ENCODE results near the gene UVSSA. TPM values are rescaled to one million over a fixed set of nuclear protein-coding genes. Genes with fewer than 3 reads are reported as not detected.

The UVSSA gene
- total and polyA plus RNA-seq, 9 of the 15 experiments (the other 6 are each of a cell fraction or from before 2014, with no cell fraction given): 0.21 to 14.6 (median 3.3) TPM

DNA sequence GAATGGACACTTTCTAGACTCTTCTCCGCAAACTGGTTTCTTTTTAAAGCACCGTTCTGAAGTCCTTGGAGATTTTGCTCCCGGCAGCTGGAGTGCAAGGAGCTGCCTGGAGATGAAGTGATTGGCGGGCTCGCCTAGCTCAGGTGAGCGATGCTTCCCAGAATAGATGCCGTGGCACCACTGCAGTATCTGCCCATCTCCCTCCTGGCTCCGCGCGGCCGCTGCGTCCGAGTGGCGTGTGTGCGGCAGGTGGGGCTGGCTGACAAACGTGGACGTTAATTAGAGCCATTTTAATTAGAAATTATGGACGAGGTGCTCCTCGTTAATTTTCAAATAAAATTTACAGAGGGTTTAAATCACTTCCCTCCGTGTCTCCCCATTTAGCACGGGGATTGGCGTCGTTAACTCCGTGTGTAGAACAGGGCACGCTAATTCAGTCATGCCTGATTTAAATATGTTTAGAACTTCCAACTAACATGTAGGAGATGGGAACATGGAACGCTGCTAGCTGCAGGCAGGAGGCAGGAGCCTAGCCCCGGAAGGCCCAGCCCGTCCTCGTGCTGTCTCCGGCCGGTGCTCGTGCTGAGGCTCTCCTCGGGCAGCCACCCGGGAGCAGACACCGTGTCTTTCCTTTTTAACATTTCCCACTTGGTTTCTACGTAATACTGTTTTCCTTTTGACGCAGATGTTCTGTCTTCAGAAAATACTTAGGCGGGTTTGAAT lies 11.6 kb downstream of the UVSSA start:
- no TSS peak for BruUV-seq (replicated peaks)
- Histone ChIP-seq H3K9ac (ENCODE audit: insufficient read depth in 1 of 2, low read depth in 2 of 2, low read length in 2 of 2) (no peak overlapping the region), H3K9me3 (replicated peaks; ENCODE audit: control insufficient read depth, insufficient read depth, low read depth, low read length) (no peaks in the 10 kb centered on the region), H3K27me3 (ENCODE audit: control insufficient read depth in 2 of 2, insufficient read depth in 2 of 2, low read length in 2 of 2) (no peaks in the 10 kb centered on the region), H2AFZ (ENCODE audit: low read depth, low read length) (no peak overlapping the region), H3K4me3 (no peak overlapping the region), H3K36me3 (ENCODE audit: control insufficient read depth, insufficient read depth, low read length) (peaks cover 21% of the 10 kb centered on the region; the same call in 2 of the 3 replicates), H4K20me1 (replicated peaks; ENCODE audit: control insufficient read depth, insufficient read depth, low read length) (peaks cover 4% of the 10 kb centered on the region; the same call in 1 of the 2 replicates), H3K9me1 (ENCODE audit: control insufficient read depth, insufficient read depth, low read length) (peaks cover 5% of the 10 kb centered on the region), H3K79me2 (ENCODE audit: control insufficient read depth, insufficient read depth, low read length) (no peaks in the 10 kb centered on the region), H3K27ac (ENCODE audit: extremely low read depth, low read depth, low read length) (no peak overlapping the region), H3K4me2 (ENCODE audit: insufficient read depth, low read length) (no peak overlapping the region), H3K4me1 (replicated peaks in 1 of 2; ENCODE audit: control insufficient read depth in 2 of 2, insufficient read depth in 2 of 2, low read length in 2 of 2) (peaks cover 0 to 48% of the 10 kb centered on the region in 2 experiments; a peak in 2 of 5 replicates)
- ChIA-PET POLR2A (interaction anchor here (0.7 to 1.1 kb wide), 2 partner anchors 41 to 396 kb away, joined by 3 to 4 read pairs; no protein-coding TSS in a partner anchor), CTCF (ENCODE audit: low intra/inter-chr PET ratio) (interaction anchor here (0.9 kb wide), 1 partner anchor 220 kb away, joined by 8 read pairs; no protein-coding TSS in a partner anchor)
- intact Hi-C loops (cut with micrococcal nuclease): loop anchor here (5.0 to 10.0 kb wide), 2 partner anchors 154 to 366 kb away; partner anchors contain the start of genes TACC3 and TMEM129
- DNase-seq (ENCODE audit: extremely low read depth in 1 of 4, low spot score in 3 of 4): no peak
- no peak for ATAC-seq
- no peak for FAIRE-seq
- WGBS (ENCODE audit: insufficient coverage, low coverage, missing lambda C conversion rate): 92% methylated on average over 36 of the region's 38 CpGs
- in situ Hi-C loops (cut with MboI): no loop called here
- TF ChIP-seq TAL1 (IDR thresholded peaks at IDR 0.05): no peak
- no peak for TF ChIP-seq ZNF57 (CRISPR knock-in tag; IDR thresholded peaks at IDR 0.05)
- no peak for TF ChIP-seq NCOA2 (IDR thresholded peaks at IDR 0.05; ENCODE audit: partially characterized antibody in 2 of 2)
- TF ChIP-seq HLTF (IDR thresholded peaks at IDR 0.05): no peak
- TF ChIP-seq, protein P1, sequence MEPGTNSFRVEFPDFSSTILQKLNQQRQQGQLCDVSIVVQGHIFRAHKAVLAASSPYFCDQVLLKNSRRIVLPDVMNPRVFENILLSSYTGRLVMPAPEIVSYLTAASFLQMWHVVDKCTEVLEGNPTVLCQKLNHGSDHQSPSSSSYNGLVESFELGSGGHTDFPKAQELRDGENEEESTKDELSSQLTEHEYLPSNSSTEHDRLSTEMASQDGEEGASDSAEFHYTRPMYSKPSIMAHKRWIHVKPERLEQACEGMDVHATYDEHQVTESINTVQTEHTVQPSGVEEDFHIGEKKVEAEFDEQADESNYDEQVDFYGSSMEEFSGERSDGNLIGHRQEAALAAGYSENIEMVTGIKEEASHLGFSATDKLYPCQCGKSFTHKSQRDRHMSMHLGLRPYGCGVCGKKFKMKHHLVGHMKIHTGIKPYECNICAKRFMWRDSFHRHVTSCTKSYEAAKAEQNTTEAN (CRISPR knock-in tag; IDR thresholded peaks at IDR 0.05): no peak
- TF ChIP-seq ZNF324 (CRISPR knock-in tag; IDR thresholded peaks at IDR 0.05): no peak
- TF ChIP-seq, protein P2, sequence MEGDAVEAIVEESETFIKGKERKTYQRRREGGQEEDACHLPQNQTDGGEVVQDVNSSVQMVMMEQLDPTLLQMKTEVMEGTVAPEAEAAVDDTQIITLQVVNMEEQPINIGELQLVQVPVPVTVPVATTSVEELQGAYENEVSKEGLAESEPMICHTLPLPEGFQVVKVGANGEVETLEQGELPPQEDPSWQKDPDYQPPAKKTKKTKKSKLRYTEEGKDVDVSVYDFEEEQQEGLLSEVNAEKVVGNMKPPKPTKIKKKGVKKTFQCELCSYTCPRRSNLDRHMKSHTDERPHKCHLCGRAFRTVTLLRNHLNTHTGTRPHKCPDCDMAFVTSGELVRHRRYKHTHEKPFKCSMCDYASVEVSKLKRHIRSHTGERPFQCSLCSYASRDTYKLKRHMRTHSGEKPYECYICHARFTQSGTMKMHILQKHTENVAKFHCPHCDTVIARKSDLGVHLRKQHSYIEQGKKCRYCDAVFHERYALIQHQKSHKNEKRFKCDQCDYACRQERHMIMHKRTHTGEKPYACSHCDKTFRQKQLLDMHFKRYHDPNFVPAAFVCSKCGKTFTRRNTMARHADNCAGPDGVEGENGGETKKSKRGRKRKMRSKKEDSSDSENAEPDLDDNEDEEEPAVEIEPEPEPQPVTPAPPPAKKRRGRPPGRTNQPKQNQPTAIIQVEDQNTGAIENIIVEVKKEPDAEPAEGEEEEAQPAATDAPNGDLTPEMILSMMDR (IDR thresholded peaks at IDR 0.05 in 2 of 3, conservative IDR thresholded peaks at IDR 0.05 in 1 of 3; ENCODE audit: insufficient read depth in 2 of 3, low read depth in 1 of 3, low read length in 3 of 3): no peak
- no peak for TF ChIP-seq NFE2L1 (tag; IDR thresholded peaks at IDR 0.05; ENCODE audit: borderline replicate concordance, low read depth)
- no peak for TF ChIP-seq HDAC2 (IDR thresholded peaks at IDR 0.05)
- TF ChIP-seq, protein P3, sequence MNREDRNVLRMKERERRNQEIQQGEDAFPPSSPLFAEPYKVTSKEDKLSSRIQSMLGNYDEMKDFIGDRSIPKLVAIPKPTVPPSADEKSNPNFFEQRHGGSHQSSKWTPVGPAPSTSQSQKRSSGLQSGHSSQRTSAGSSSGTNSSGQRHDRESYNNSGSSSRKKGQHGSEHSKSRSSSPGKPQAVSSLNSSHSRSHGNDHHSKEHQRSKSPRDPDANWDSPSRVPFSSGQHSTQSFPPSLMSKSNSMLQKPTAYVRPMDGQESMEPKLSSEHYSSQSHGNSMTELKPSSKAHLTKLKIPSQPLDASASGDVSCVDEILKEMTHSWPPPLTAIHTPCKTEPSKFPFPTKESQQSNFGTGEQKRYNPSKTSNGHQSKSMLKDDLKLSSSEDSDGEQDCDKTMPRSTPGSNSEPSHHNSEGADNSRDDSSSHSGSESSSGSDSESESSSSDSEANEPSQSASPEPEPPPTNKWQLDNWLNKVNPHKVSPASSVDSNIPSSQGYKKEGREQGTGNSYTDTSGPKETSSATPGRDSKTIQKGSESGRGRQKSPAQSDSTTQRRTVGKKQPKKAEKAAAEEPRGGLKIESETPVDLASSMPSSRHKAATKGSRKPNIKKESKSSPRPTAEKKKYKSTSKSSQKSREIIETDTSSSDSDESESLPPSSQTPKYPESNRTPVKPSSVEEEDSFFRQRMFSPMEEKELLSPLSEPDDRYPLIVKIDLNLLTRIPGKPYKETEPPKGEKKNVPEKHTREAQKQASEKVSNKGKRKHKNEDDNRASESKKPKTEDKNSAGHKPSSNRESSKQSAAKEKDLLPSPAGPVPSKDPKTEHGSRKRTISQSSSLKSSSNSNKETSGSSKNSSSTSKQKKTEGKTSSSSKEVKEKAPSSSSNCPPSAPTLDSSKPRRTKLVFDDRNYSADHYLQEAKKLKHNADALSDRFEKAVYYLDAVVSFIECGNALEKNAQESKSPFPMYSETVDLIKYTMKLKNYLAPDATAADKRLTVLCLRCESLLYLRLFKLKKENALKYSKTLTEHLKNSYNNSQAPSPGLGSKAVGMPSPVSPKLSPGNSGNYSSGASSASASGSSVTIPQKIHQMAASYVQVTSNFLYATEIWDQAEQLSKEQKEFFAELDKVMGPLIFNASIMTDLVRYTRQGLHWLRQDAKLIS (CRISPR knock-in tag; IDR thresholded peaks at IDR 0.05): no peak
- no peak for TF ChIP-seq WHSC1 (IDR thresholded peaks at IDR 0.05; ENCODE audit: low read length)
- TF ChIP-seq TAF1 (IDR thresholded peaks at IDR 0.05; ENCODE audit: control insufficient read depth, extremely low read depth, insufficient read depth, low read length, severe bottlenecking): no peak
- TF ChIP-seq ADNP (tag; IDR thresholded peaks at IDR 0.05): no peak
- no peak for TF ChIP-seq ZNF24 (IDR thresholded peaks at IDR 0.05)
- TF ChIP-seq ZNF224 (CRISPR knock-in tag; IDR thresholded peaks at IDR 0.05): no peak
- no peak for TF ChIP-seq KAT7 (CRISPR knock-in tag; IDR thresholded peaks at IDR 0.05; ENCODE audit: borderline replicate concordance)

All from K562 (cell line).